Measurements from ENCODE around the gene HGFAC. TPM values are rescaled to one million over a fixed set of nuclear protein-coding genes. Genes with fewer than 3 reads are reported as not detected.

The HGFAC gene
- polyA plus RNA-seq, 1 of the 3 experiments (the other 2 are of a cell fraction): 0.43 TPM

- Histone ChIP-seq H3K9me3 (no peaks in the 10 kb centered on the region), H3K9ac (no peak overlapping the region), H3K9me2 (no peaks in the 10 kb centered on the region), H2AFZ (ENCODE audit: low read depth) (no peak overlapping the region), H3F3A (replicated peaks; ENCODE audit: insufficient read depth) (peaks cover 3% of the 10 kb centered on the region), H4K20me1 (ENCODE audit: insufficient read depth) (peaks cover 5% of the 10 kb centered on the region; the same call in 1 of the 2 replicates), H3K36me3 (replicated peaks in 1 of 2; ENCODE audit: control insufficient read depth in 1 of 2, insufficient read depth in 2 of 2, low read length in 1 of 2) (peaks cover 0 to 6% of the 10 kb centered on the region in 2 experiments), H3K4me2 (no peak overlapping the region), H3K27ac (ENCODE audit: low read depth in 2 of 2, low read length in 1 of 2) (no peak overlapping the region), H3K4me3 (ENCODE audit: low read depth in 2 of 2, low read length in 1 of 2) (no peak overlapping the region), H3K27me3 (ENCODE audit: insufficient read depth) (no peaks in the 10 kb centered on the region), H3K79me2 (ENCODE audit: insufficient read depth) (0 out of 2 replicates have a peak, but pooled peaks cover 3% of the 10 kb centered on the region), H3K4me1 (ENCODE audit: control insufficient read depth in 1 of 2, insufficient read depth in 2 of 2, low read depth in 1 of 2, low read length in 1 of 2) (peaks cover 3 to 12% of the 10 kb centered on the region in 2 experiments; a peak in 2 of 4 replicates)
- 92% methylated on average over 26 of the region's 30 CpGs for WGBS (ENCODE audit: low lambda C conversion rate)
- no peak for DNase-seq
- CTCF ChIA-PET: no interaction called here
- POLR2A ChIA-PET: no interaction called here
- TF ChIP-seq MXI1 (IDR thresholded peaks at IDR 0.05; ENCODE audit: low read depth, low read length) (no peak), ELF1 (IDR thresholded peaks at IDR 0.05) (no peak)
Observed at GRCh38 chr4:3407171-3407771, 34.5 kb upstream of the HGFAC start.

- 91% methylated on average over 24 of the region's 26 CpGs for WGBS (ENCODE audit: low lambda C conversion rate)
- POLR2A ChIA-PET: no interaction called here
Observed at GRCh38 chr4:3407930-3408792, 33.6 kb upstream of the HGFAC start.

More at GRCh38 chr4:3407930-3408792, 33.6 kb upstream of the HGFAC start:
- Histone ChIP-seq H3K79me2 (ENCODE audit: insufficient read depth) (0 out of 2 replicates have a peak, but pooled peaks cover 3% of the 10 kb centered on the region), H4K20me1 (ENCODE audit: insufficient read depth) (0 out of 2 replicates have a peak, but pooled peaks cover 4% of the 10 kb centered on the region), H3K27me3 (ENCODE audit: insufficient read depth) (no peaks in the 10 kb centered on the region), H3F3A (replicated peaks; ENCODE audit: insufficient read depth) (no peaks in the 10 kb centered on the region), H2AFZ (ENCODE audit: low read depth) (no peak overlapping the region), H3K27ac (ENCODE audit: low read depth in 2 of 2, low read length in 1 of 2) (no peak overlapping the region), H3K9me3 (no peaks in the 10 kb centered on the region), H3K9me2 (no peaks in the 10 kb centered on the region), H3K4me1 (ENCODE audit: control insufficient read depth in 1 of 2, insufficient read depth in 2 of 2, low read depth in 1 of 2, low read length in 1 of 2) (peaks cover 0 to 12% of the 10 kb centered on the region in 2 experiments; a peak in 2 of 4 replicates), H3K36me3 (replicated peaks in 1 of 2; ENCODE audit: control insufficient read depth in 1 of 2, insufficient read depth in 2 of 2, low read length in 1 of 2) (peaks cover 0 to 6% of the 10 kb centered on the region in 2 experiments), H3K4me3 (ENCODE audit: low read depth in 2 of 2, low read length in 1 of 2) (no peak overlapping the region), H3K9ac (no peak overlapping the region), H3K4me2 (no peak overlapping the region)
- CTCF ChIA-PET: interaction anchor here (0.7 kb wide), 1 partner anchor 9 kb away, joined by 3 read pairs; no protein-coding TSS in a partner anchor
- DNase-seq: no peak
- TF ChIP-seq MEF2A (IDR thresholded peaks at IDR 0.05; ENCODE audit: borderline replicate concordance, low read depth) (no peak), FOXJ3 (CRISPR knock-in tag; IDR thresholded peaks at IDR 0.05) (no peak), SMC3 (IDR thresholded peaks at IDR 0.05; ENCODE audit: low read depth, low read length) (no peak), CTCF (IDR thresholded peaks at IDR 0.05) (no peak), GABPA (IDR thresholded peaks at IDR 0.05; ENCODE audit: low read depth) (no peak)
